ENCODE results near the gene IFITM10. TPM values are rescaled to one million over a fixed set of nuclear protein-coding genes. Genes with fewer than 3 reads are reported as not detected.
"Not testable (repeated sequence)": the region's sequence is repeated elsewhere in the genome, so short reads cannot be mapped to it uniquely, and the experiment has no call there.

The IFITM10 gene
- polyA plus RNA-seq, 4 donors = 0.11 to 0.46 (median 0.32) TPM

- DNase-seq (ENCODE audit: low read depth in 4 of 4, low spot score in 2 of 4) = no peak
These were observed 27.9 kb upstream of the IFITM10 start for GRCh38 chr11:1778141-1778911.

DNA sequence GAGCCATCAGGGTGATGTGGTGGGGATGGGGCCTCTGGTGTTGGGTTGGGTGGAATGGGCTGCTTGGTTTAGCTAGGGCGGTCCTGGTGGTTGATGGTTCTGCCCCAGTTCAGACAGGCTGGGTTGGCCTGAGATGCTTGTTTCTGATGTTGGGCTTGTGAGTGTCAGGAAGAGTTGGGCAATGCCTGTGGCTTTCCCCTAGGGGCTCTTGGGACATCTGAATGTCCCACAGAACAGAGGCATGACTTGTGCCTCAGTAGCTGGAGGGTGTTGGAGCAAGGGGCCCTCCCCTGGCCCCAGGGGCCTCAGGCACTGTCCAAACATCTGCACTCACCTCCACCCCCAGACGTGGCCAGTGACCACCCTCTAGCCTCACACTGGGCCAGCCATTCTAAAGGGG, 27.3 kb upstream of the IFITM10 start:
- DNase-seq (ENCODE audit: low read depth in 4 of 4, low spot score in 2 of 4) = no peak

- no peak for DNase-seq (ENCODE audit: low read depth in 4 of 4, low spot score in 2 of 4)
These were observed 26.7 kb upstream of the IFITM10 start for GRCh38 chr11:1776944-1777715.

DNA sequence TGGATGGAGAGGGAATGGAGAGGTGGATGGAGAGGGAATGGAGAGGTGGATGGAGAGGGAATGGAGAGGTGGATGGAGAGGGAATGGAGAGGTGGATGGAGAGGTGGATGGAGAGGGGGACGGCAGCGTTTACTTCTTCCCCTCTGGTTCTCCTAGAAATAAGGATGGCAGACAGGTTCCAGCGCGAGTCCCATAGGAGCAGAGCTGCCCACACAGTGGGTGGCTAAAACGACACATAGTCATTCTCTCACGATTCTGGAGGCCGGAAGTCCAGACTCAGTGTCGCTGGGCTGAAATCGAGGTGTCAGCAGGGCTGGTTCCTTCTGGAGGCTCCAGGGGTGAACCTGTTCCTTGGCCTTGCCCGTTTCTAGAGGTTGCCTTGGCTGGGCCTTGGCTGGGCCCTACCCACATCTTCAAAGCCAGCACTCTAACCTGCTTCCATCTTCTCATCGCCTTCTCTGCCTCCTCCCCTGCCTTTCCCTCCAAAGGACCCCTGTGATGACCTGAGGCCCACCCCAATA, 26.0 kb upstream of the IFITM10 start:
- DNase-seq (ENCODE audit: low read depth in 4 of 4, low spot score in 2 of 4) = no peak

DNA sequence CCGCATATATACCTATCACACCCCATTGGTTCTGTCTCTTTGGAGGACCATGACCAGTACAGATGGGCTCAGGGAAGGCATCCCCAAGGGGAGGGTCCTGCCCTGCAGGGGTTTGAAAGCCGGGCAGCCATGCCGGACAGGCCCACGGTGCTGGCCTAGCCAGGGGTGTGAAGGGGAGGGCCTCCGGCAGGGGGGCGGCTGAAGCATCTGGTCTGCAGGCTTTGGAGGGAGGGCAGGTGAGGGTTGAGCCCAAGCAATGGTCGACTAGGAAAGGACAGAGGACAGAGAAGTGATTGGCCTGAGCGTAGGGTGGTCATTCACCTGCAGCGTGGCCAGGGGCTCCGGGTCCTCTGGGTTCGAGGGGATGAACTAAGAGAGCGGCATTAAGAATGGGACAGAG, 24.5 kb upstream of the IFITM10 start:
- DNase-seq (ENCODE audit: low read depth in 4 of 4, low spot score in 2 of 4) = no peak

- DNase-seq (ENCODE audit: low read depth in 4 of 4, low spot score in 2 of 4) = no peak
These were observed 23.7 kb upstream of the IFITM10 start for GRCh38 chr11:1773994-1774550.

GRCh38 chr11:1773131-1773993, 23.0 kb upstream of the IFITM10 start:
- no peak for DNase-seq (ENCODE audit: low read depth in 4 of 4, low spot score in 2 of 4)

- DNase-seq (ENCODE audit: low read depth in 4 of 4, low spot score in 2 of 4) = no peak
These were observed 22.1 kb upstream of the IFITM10 start for GRCh38 chr11:1772270-1773130.

GRCh38 chr11:1771700-1772099, 21.3 kb upstream of the IFITM10 start:
- no peak for DNase-seq (ENCODE audit: low read depth in 4 of 4, low spot score in 2 of 4)

- DNase-seq (ENCODE audit: low read depth in 4 of 4, low spot score in 2 of 4) = no peak
These were observed 20.9 kb upstream of the IFITM10 start for GRCh38 chr11:1771273-1771672.

DNA sequence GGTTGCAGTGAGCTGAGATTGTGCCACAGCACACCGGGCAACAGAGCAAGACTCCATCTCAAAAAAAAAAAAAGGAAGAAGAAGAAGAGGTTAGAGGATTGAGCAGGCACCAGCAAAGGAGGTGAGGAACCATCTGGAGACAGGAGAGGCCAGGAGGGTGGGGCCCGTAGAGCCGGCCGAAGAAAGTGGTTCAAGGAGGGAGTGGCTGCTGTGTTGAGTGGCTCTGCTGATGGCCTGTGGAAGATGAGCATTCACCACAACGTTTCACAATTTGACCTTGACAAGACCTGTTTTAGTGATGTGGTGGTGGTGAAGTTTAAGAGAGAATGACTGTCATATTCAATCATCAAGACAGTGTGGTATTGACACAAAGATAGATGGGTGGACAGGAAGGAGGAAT, 20.1 kb upstream of the IFITM10 start:
- no peak for DNase-seq (ENCODE audit: low read depth in 4 of 4, low spot score in 2 of 4)

GRCh38 chr11:1770061-1770460, 19.7 kb upstream of the IFITM10 start:
- no peak for DNase-seq (ENCODE audit: low read depth in 4 of 4, low spot score in 2 of 4)

DNA sequence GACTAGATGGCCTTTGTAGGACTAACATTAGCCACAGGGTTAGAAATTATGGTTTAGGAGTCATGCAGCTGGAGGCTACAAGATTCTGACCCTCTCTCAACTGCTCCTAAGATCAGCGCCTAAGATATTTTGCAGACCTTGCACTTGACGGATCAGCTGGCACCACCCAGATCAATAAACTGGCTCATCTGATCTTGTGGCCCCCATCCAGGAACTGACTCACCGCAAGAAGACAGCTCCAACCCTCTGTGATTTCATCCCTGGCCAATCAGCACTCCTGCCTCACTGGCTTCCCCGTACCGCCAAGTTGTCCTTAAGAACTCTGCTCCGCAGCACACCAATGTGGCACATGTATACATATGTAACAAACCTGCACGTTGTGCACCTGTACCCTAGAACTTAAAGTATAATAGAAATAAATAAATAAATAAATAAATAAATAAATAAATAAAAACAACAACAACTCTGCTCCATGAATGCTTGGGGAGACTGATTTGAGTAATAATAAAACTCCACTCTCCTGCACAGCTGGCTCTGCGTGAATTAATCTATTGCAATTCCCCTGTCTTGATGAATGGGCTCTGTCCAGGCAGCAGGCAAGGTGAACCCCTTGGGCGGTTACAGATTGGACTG, 19.0 kb upstream of the IFITM10 start:
- DNase-seq (ENCODE audit: low read depth in 4 of 4, low spot score in 2 of 4) = not testable (repeated sequence)

DNA sequence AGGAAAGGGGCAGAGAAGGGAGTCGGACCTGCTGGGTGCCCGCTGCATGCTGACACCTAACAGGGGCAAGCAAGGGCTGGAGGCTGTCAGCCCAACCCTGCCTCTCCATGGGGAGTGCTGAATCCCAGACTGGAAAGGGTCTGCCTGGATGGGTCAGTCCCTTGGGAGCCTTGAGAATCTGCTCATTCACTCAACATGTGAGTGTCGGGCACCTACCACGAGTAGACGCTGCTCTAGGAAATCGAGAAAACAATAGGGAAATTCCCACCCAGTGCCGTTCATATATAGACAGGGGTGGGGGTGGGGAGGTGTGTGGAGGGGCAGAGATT, 17.7 kb upstream of the IFITM10 start:
- no peak for DNase-seq (ENCODE audit: low read depth in 4 of 4, low spot score in 2 of 4)

DNA sequence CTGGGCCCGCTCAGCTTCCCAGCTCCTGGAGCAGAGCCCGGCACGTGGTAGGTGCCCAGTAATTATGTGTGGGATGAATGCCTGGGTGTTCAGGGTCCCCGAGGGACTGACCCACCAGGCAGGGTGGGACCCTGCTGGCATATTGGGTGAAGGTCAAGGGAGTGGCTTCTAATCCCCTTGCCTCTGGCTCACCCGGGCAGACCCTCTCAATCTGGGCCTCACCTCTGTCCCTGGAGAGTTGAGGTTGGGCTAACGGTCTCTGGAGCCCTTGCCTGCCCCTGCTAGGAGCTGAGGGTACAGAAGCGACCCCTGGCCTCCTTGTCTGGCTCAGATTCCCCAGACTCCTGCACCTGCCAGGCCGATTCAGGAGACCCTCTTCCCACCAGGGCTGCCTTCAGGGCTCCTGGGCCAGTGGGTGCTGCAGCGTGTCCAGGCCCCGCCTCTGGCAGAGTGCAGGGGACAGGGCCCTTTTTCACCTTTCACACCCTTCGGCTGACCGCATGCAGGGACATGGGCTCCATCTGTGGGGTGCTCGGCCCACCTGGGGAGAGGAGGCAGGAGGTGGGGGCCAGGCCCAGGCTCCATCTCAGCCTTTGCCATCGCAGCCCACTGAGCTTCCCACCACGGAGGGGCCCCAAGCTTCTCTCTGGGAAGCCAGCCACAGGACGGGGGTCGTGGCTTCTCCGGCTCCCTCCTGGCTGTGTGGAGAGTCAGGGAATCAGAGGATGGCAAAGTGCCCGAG, 17.2 kb upstream of the IFITM10 start:
- no peak for DNase-seq (ENCODE audit: low read depth in 4 of 4, low spot score in 2 of 4)

DNA sequence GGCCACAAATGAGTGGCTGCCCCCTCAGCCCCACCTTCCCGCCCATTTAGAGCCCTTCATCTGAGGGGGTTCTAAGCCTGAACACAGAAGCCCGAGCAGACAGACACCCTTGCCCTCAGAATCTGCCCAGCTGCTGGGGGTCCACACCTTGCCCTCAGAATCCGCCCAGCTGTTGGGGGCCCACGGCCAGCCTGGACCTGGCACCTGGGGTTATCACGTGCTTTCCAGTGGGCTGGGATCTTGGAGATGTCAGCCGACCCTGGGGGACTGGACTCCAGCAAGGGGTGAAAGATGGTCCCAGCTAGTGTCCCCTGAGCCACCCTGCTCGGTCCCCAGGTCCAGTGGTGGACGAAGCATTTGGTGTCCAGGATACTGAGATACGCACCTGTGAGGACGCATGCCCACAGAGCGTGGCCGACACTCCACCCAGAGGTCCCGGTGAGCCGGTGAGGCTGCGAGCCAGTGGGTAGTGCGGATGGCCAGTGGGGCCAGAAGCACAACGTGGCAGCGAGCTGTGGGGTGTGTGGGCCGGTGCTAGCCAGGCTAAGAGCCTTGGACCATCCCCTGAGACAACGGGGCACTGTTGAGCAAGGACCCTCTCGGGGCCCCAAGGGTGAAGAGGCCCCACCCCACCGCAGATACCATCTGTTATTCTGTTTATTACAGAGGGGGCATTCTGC, 16.5 kb upstream of the IFITM10 start:
- no peak for DNase-seq (ENCODE audit: low read depth in 4 of 4, low spot score in 2 of 4)

GRCh38 chr11:1765871-1766718, 15.7 kb upstream of the IFITM10 start:
- no peak for DNase-seq (ENCODE audit: low read depth in 4 of 4, low spot score in 2 of 4)
